Umbilical cord (tissue), 2 donors: ENCODE data around the gene H2AZ2. TPM values are rescaled to one million over a fixed set of nuclear protein-coding genes. Genes with fewer than 3 reads are reported as not detected.
"Not testable (repeated sequence)": the region's sequence is repeated elsewhere in the genome, so short reads cannot be mapped to it uniquely, and the experiment has no call there.

Experiments used
- DNase-seq: peaks from one replicate; pipeline ENCODE4 v3.0.0-alpha.2; 2015; ENCODE audit warnings: low spot score
- total RNA-seq: library from RNA; depleted of rRNA; stranded (reverse); fragments of >200 nt; gene quantifications from one replicate; pipeline ENCODE4 v1.2.3, GENCODE V29; 2014; ENCODE audit warnings: low replicate concordance; ENCODE audit not compliant: insufficient read depth

H2AZ2 gene
- total RNA-seq, 1 donor from 2014 or later: 117 TPM

DNA sequence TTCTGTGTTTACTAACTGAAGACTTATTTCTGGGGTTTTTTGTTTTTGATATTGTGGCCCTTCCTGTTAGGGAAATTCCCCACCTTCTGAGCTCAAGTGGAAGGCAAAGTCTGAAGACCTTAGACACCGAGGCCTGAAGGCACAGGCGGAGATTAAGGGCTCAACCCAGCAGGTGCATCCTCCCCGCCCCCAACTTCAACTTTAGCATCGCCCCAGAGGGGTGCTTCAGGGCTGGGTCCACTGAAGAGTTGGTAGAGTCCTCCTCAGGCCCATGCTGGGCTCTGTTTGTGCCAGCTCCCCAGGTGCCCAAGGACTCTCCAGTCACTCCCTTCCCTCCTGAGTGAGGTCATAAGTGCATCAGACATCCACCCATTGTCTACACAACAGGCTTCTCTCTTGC is 60.8 kb downstream of the H2AZ2 start:
- DNase-seq: no peak

GRCh38 chr7:44785218-44785617 is 62.7 kb downstream of the H2AZ2 start:
- DNase-seq: not testable (repeated sequence)

DNA sequence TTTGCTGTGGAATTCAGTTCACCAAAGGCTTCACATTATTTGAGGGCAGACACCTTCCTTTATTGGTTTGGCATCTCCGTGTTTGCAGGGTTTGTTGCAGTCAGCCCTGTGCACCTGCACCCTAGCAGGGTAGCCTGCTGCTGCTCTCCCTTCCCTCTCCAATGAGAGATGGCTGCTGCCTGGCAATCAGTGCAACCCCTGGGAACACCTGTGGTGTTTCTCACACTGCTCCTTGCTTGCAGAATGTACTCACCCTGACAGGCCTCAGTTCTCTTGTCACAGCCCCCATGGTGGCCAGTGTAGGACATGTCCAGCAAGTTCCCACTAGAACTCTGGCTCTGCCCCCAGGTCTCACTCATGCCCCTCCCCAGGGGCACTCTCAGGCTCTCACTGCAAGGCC is 63.5 kb downstream of the H2AZ2 start:
- no peak for DNase-seq

DNA sequence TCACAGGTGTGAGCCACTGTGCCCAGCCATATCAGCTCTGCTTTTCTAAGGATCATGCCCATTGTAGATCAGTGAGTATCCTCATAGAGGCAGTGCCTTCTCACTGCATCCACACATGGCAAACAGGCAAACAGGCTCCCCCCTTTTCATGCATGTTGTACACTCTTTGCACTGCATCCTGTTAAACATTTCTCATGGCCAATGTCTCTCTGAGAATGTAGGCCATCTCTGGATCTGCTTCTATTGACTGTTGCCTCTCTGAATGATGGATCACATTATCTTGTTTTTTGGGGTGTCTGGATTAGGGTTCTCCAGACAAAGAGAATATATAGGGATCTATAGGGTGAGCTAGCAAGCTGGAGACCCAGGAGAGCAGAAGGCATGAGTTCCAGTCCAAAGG is 64.5 kb downstream of the H2AZ2 start:
- no peak for DNase-seq

DNA sequence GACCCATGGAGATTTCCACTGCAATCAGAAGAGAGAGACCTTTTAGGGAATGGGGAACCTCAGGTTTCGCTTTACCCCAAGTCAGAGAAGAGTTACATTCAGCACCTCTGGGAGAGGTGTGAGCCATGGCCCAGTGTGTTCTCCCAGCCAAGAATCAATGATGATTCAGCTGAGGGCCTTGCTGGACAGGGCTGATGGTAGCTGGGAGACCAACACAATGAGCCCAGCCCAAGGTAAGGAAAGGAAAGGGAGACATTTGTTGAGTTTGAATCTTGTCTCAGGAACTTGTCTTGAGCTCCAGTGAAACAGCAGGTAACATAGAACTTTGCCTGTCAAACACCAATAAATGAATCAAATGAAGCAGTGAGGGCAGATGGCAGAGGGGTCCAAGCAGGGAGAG is 65.4 kb downstream of the H2AZ2 start:
- no peak for DNase-seq

Other genes with a start within 250 kb of the H2AZ2 start
- gene OGDH, start 241.5 kb downstream of the H2AZ2 start, total RNA-seq: 33.9 TPM
- gene ZMIZ2, start 99.2 kb downstream of the H2AZ2 start, total RNA-seq: 12.8 TPM
- 1,749 TPM for gene PPIA, start 51.4 kb downstream of the H2AZ2 start, total RNA-seq
- gene PURB, start 37.4 kb upstream of the H2AZ2 start, total RNA-seq: 40.0 TPM
- 6.5 TPM for gene MYO1G, start 130.9 kb upstream of the H2AZ2 start, total RNA-seq
- gene CCM2, start 152.1 kb upstream of the H2AZ2 start, total RNA-seq: 21.4 TPM
- gene NACAD, start 240.9 kb upstream of the H2AZ2 start, total RNA-seq: 1.4 TPM